Endothelial cell of umbilical vein (primary cell): ENCODE results near the gene MNS1.

ENCODE experiments used
- EZH2 ChIP-seq: IDR thresholded peaks from 2 replicates; pipeline ENCODE4 v1.6.1; 2012; ENCODE audit warnings: borderline replicate concordance, low read depth, mild to moderate bottlenecking, moderate library complexity, low read length, inconsistent platforms; ENCODE audit not compliant: severe bottlenecking
- FOS ChIP-seq: IDR thresholded peaks from 2 replicates; pipeline ENCODE4 v1.6.1; 2011; ENCODE audit warnings: mild to moderate bottlenecking, low read length, moderate library complexity, borderline replicate concordance; ENCODE audit not compliant: insufficient read depth
- GATA2 ChIP-seq: IDR thresholded peaks from 2 replicates; pipeline ENCODE4 v1.7.0; 2011; ENCODE audit warnings: low read depth, mild to moderate bottlenecking, moderate library complexity, mixed read lengths, low read length; ENCODE audit not compliant: insufficient read length, insufficient read depth
- JUN ChIP-seq: IDR thresholded peaks from 2 replicates; pipeline ENCODE4 v1.6.1; 2011; ENCODE audit warnings: borderline replicate concordance, low read depth; ENCODE audit not compliant: insufficient read length, insufficient read depth
- MAX ChIP-seq: IDR thresholded peaks from 2 replicates; pipeline ENCODE4 v1.6.1; 2011; ENCODE audit not compliant: insufficient read depth, insufficient read length
- MYC ChIP-seq: IDR thresholded peaks from one replicate; pipeline ENCODE4 v1.6.1; 2011; ENCODE audit warnings: mild to moderate bottlenecking, low read depth, low read length
- POLR2A ChIP-seq: IDR thresholded peaks from 2 replicates; pipeline ENCODE4 v1.6.1; 2012; ENCODE audit warnings: low read depth, mild to moderate bottlenecking, control low read depth, low read length
- POLR2AphosphoS5 ChIP-seq: IDR thresholded peaks from 2 replicates; pipeline ENCODE4 v1.6.1; 2012; ENCODE audit warnings: low read depth, mild to moderate bottlenecking, control low read depth, low read length, moderate library complexity; ENCODE audit not compliant: insufficient read depth
- TF ChIP-seq, protein P1 (sequence below), 2 donors: IDR thresholded peaks; 1 replicate in 1 of 2; 2 replicates in 1 of 2; pipeline ENCODE4 v1.5.1; 2011; ENCODE audit warnings: low read length in 2 of 2, mild to moderate bottlenecking in 2 of 2, moderate library complexity in 2 of 2, control low read depth in 1 of 2, inconsistent platforms in 1 of 2, low read depth in 1 of 2; ENCODE audit not compliant: insufficient read depth in 1 of 2; ENCODE audit errors: extremely low read depth in 1 of 2

DNA sequence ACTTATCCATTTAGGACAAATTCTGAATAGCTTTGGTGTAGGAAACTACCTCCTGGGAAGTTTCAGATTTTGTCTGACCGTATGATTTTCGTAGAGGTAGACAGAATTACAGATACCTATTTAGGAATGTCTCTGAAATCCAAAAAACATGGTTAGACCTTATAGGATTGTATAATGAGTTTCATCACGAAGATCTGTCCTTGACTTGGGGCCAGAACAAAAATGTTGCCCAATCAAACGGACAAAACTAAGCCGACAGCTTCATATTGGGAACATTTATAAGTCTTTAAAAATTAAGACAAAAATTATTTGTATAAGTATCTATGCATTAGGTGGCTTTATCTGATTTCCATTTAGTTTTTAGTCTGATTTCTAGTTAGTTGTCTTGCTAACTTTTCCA, 32.6 kb downstream of the MNS1 start:
- TF ChIP-seq, protein P1, sequence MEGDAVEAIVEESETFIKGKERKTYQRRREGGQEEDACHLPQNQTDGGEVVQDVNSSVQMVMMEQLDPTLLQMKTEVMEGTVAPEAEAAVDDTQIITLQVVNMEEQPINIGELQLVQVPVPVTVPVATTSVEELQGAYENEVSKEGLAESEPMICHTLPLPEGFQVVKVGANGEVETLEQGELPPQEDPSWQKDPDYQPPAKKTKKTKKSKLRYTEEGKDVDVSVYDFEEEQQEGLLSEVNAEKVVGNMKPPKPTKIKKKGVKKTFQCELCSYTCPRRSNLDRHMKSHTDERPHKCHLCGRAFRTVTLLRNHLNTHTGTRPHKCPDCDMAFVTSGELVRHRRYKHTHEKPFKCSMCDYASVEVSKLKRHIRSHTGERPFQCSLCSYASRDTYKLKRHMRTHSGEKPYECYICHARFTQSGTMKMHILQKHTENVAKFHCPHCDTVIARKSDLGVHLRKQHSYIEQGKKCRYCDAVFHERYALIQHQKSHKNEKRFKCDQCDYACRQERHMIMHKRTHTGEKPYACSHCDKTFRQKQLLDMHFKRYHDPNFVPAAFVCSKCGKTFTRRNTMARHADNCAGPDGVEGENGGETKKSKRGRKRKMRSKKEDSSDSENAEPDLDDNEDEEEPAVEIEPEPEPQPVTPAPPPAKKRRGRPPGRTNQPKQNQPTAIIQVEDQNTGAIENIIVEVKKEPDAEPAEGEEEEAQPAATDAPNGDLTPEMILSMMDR (IDR thresholded peaks at IDR 0.05; ENCODE audit: extremely low read depth in 1 of 2, insufficient read depth in 1 of 2, low read depth in 1 of 2, low read length in 2 of 2), result no peak
- TF ChIP-seq GATA2 (no peak), MAX (no peak), JUN (no peak), POLR2A (no peak), MYC (no peak), POLR2AphosphoS5 (no peak), EZH2 (no peak), FOS (no peak)
